ENCODE results near the gene MYB. TPM values are rescaled to one million over a fixed set of nuclear protein-coding genes. Genes with fewer than 3 reads are reported as not detected.

MYB gene
- total RNA-seq, 2 experiments from 2014 or later, result 20.1 to 42.9 TPM

- no peak overlapping the region for H3K27ac ChIP-seq (ENCODE audit: low read depth, low read length, poor library complexity, severe bottlenecking)
- no peak overlapping the region for H2AFZ ChIP-seq (ENCODE audit: low read length)
- POLR2A ChIA-PET, result interaction anchor here (1.1 kb wide), 2 partner anchors 40 to 45 kb away, joined by 3 to 5 read pairs; no protein-coding TSS in a partner anchor
- H4K20me1 ChIP-seq (ENCODE audit: insufficient read depth, low read length), result no peaks in the 10 kb centered on the region
- H3K9me2 ChIP-seq (ENCODE audit: insufficient read depth, low read length), result no peaks in the 10 kb centered on the region
- H3K4me1 ChIP-seq (ENCODE audit: insufficient read depth, low read length, poor library complexity, severe bottlenecking), result peaks cover 31% of the 10 kb centered on the region
- TF ChIP-seq EZH2phosphoT487 (IDR thresholded peaks at IDR 0.05; ENCODE audit: borderline replicate concordance, low read depth, low read length) (no peak), CTCF (conservative IDR thresholded peaks at IDR 0.05; ENCODE audit: low read length) (no peak)
- H3K79me2 ChIP-seq (ENCODE audit: insufficient read depth, low read depth, low read length), result peaks cover 40% of the 10 kb centered on the region
- CTCF ChIA-PET (ENCODE audit: unreplicated experiment), result no interaction called here
- peaks cover 86% of the 10 kb centered on the region for H3K36me3 ChIP-seq (ENCODE audit: insufficient read depth, low read length)
- peaks cover 12% of the 10 kb centered on the region for H3K9me3 ChIP-seq (ENCODE audit: low read length)
- no peak overlapping the region for H3K4me2 ChIP-seq (ENCODE audit: low read length)
- intact Hi-C loops (cut with micrococcal nuclease; ENCODE audit: unreplicated experiment), result no loop called here
- H3K4me3 ChIP-seq (ENCODE audit: low read depth, low read length, poor library complexity, severe bottlenecking), result no peak overlapping the region
- no peak for DNase-seq (ENCODE audit: low spot score)
- BruUV-seq (replicated peaks), result no TSS peak
Measured at GRCh38 chr6:135188718-135189117, 7.6 kb downstream of the MYB start.

- H3K9me2 ChIP-seq (ENCODE audit: insufficient read depth, low read length), result no peaks in the 10 kb centered on the region
- ChIA-PET CTCF (ENCODE audit: unreplicated experiment) (no interaction called here), POLR2A (interaction anchor here (1.1 kb wide), 3 partner anchors 9 to 45 kb away, joined by 3 to 5 read pairs (median 5); partner anchors contain the start of gene MYB)
- peaks cover 92% of the 10 kb centered on the region for H3K36me3 ChIP-seq (ENCODE audit: insufficient read depth, low read length)
- peaks cover 26% of the 10 kb centered on the region for H3K4me1 ChIP-seq (ENCODE audit: insufficient read depth, low read length, poor library complexity, severe bottlenecking)
- peaks cover 12% of the 10 kb centered on the region for H3K9me3 ChIP-seq (ENCODE audit: low read length)
- H3K4me2 ChIP-seq (ENCODE audit: low read length), result no peak overlapping the region
- no peak overlapping the region for H3K27ac ChIP-seq (ENCODE audit: low read depth, low read length, poor library complexity, severe bottlenecking)
- intact Hi-C loops (cut with micrococcal nuclease; ENCODE audit: unreplicated experiment), result no loop called here
- H2AFZ ChIP-seq (ENCODE audit: low read length), result no peak overlapping the region
- peaks cover 34% of the 10 kb centered on the region for H3K79me2 ChIP-seq (ENCODE audit: insufficient read depth, low read depth, low read length)
- no TSS peak for BruUV-seq (replicated peaks)
- no peak overlapping the region for H3K4me3 ChIP-seq (ENCODE audit: low read depth, low read length, poor library complexity, severe bottlenecking)
- DNase-seq (ENCODE audit: low spot score), result no peak
- no peaks in the 10 kb centered on the region for H4K20me1 ChIP-seq (ENCODE audit: insufficient read depth, low read length)
- TF ChIP-seq CTCF (conservative IDR thresholded peaks at IDR 0.05; ENCODE audit: low read length) (no peak), EZH2phosphoT487 (IDR thresholded peaks at IDR 0.05; ENCODE audit: borderline replicate concordance, low read depth, low read length) (no peak)
Measured at GRCh38 chr6:135189344-135189743, 8.2 kb downstream of the MYB start.

- no peak for TF ChIP-seq CTCF (conservative IDR thresholded peaks at IDR 0.05; ENCODE audit: low read length)
- no peak for TF ChIP-seq EZH2phosphoT487 (IDR thresholded peaks at IDR 0.05; ENCODE audit: borderline replicate concordance, low read depth, low read length)
- peaks cover 5% of the 10 kb centered on the region; the same call in 1 of the 2 replicates for H3K9me3 ChIP-seq (ENCODE audit: low read length)
- no peaks in the 10 kb centered on the region for H3K9me2 ChIP-seq (ENCODE audit: insufficient read depth, low read length)
- peaks cover 96% of the 10 kb centered on the region for H3K36me3 ChIP-seq (ENCODE audit: insufficient read depth, low read length)
- H4K20me1 ChIP-seq (ENCODE audit: insufficient read depth, low read length), result no peaks in the 10 kb centered on the region
- H3K4me2 ChIP-seq (ENCODE audit: low read length), result peak overlapping the region; percentile 55
- ChIA-PET POLR2A (interaction anchor here (0.8 to 1.4 kb wide), 3 partner anchors 14 to 203 kb away, joined by 3 to 5 read pairs (median 4); no protein-coding TSS in a partner anchor), CTCF (ENCODE audit: unreplicated experiment) (no interaction called here)
- DNase-seq (ENCODE audit: low spot score), result peak; percentile 68
- H3K79me2 ChIP-seq (ENCODE audit: insufficient read depth, low read depth, low read length), result peaks cover 11% of the 10 kb centered on the region; the same call in 1 of the 2 replicates
- peaks cover 27% of the 10 kb centered on the region for H3K4me1 ChIP-seq (ENCODE audit: insufficient read depth, low read length, poor library complexity, severe bottlenecking)
- BruUV-seq (replicated peaks), result no TSS peak
- peak overlapping the region; percentile 58 for H3K27ac ChIP-seq (ENCODE audit: low read depth, low read length, poor library complexity, severe bottlenecking)
- intact Hi-C loops (cut with micrococcal nuclease; ENCODE audit: unreplicated experiment), result no loop called here
- H3K4me3 ChIP-seq (ENCODE audit: low read depth, low read length, poor library complexity, severe bottlenecking), result no peak overlapping the region
- H2AFZ ChIP-seq (ENCODE audit: low read length), result peak overlapping the region; percentile 51; the same call in 1 of the 2 replicates
Measured at GRCh38 chr6:135191508-135192255, 10.6 kb downstream of the MYB start.

Measured in OCI-LY7 (cell line).